NCI-H446 (cell line): ENCODE results near the gene FPR1.

Experiments used
- DNase-seq, 2 experiments: peaks; one replicate each; lab custom pipeline; 2025; lab: John Stamatoyannopoulos, UW

Gene FPR1

GRCh38 chr19:51751655-51752054, at the start of gene FPR1:
Gene FPR1, minus strand, starts transcription at chr19:51751878. Its CDS starts 4,884 bp downstream, at chr19:51746994.
- DNase-seq: no peak

GRCh38 chr19:51800473-51801244, 49.0 kb upstream of the FPR1 start:
- DNase-seq: no peak

- DNase-seq: no peak
These were observed 48.2 kb upstream of the FPR1 start for GRCh38 chr19:51799774-51800472.

- peak in 1 of 2 experiments; percentile 65 for DNase-seq
These were observed 47.5 kb upstream of the FPR1 start for GRCh38 chr19:51799034-51799773.

- DNase-seq: no peak
These were observed 46.4 kb upstream of the FPR1 start for GRCh38 chr19:51798062-51798461.

- DNase-seq: no peak
These were observed 45.8 kb upstream of the FPR1 start for GRCh38 chr19:51797480-51797879.

GRCh38 chr19:51796195-51796679, 44.6 kb upstream of the FPR1 start:
- no peak for DNase-seq

- no peak for DNase-seq
These were observed 43.3 kb upstream of the FPR1 start, which contains the start of gene FPR3 for GRCh38 chr19:51794885-51795490. Gene FPR3, plus strand, starts transcription at chr19:51795157. Its CDS starts 28,592 bp downstream, at chr19:51823749.

GRCh38 chr19:51793994-51794393, 42.3 kb upstream of the FPR1 start:
- DNase-seq: no peak

GRCh38 chr19:51792932-51793331, 41.3 kb upstream of the FPR1 start:
- DNase-seq: no peak

GRCh38 chr19:51789061-51789795, 37.5 kb upstream of the FPR1 start:
- DNase-seq: no peak

- DNase-seq: no peak
These were observed 36.4 kb upstream of the FPR1 start for GRCh38 chr19:51788029-51788428.

- no peak for DNase-seq
These were observed 35.2 kb upstream of the FPR1 start for GRCh38 chr19:51786646-51787494.

- DNase-seq: no peak
These were observed 33.4 kb upstream of the FPR1 start for GRCh38 chr19:51784922-51785690.

GRCh38 chr19:51784109-51784785, 32.6 kb upstream of the FPR1 start:
- no peak for DNase-seq

- DNase-seq: no peak
These were observed 31.7 kb upstream of the FPR1 start for GRCh38 chr19:51783372-51783771.

GRCh38 chr19:51781999-51782398, 30.3 kb upstream of the FPR1 start:
- no peak for DNase-seq

GRCh38 chr19:51780270-51780669, 28.6 kb upstream of the FPR1 start:
- DNase-seq: no peak

GRCh38 chr19:51779703-51780102, 28.0 kb upstream of the FPR1 start:
- no peak for DNase-seq
